K562 (cell line): ENCODE results near the gene ABCA4. TPM values are rescaled to one million over a fixed set of nuclear protein-coding genes. Genes with fewer than 3 reads are reported as not detected.
A peak's percentile ranks its signal among the peaks of the same experiment; 100 is the strongest.

Experiments
- ATF6 ChIP-seq: sonication (generic); formaldehyde crosslinking; IDR thresholded peaks from 2 replicates; pipeline ENCODE4 v1.4.0; 2020; ENCODE audit warnings: mild to moderate bottlenecking, missing genetic modification reagents
- CREB3 ChIP-seq: fragments of 450-650 bp; conservative IDR thresholded peaks from 2 replicates; pipeline ENCODE4 v1.6.1; 2016; ENCODE audit warnings: missing genetic modification characterization, low read depth, mild to moderate bottlenecking, missing compliant biosample characterization, moderate library complexity
- DACH1 ChIP-seq: fragments of 450-650 bp; IDR thresholded peaks from 2 replicates; pipeline ENCODE4 v1.6.1; 2018; ENCODE audit not compliant: partially characterized antibody
- ESRRA ChIP-seq: fragments of 450-650 bp; IDR thresholded peaks from 2 replicates; pipeline ENCODE4 v1.6.1; 2014; ENCODE audit warnings: low read depth, mild to moderate bottlenecking, moderate library complexity, borderline replicate concordance
- ETV5 ChIP-seq: sonication (generic); formaldehyde crosslinking; IDR thresholded peaks from 2 replicates; pipeline ENCODE4 v1.4.0; 2020; ENCODE audit warnings: low read depth, mild to moderate bottlenecking, missing genetic modification reagents
- GATAD2B ChIP-seq: fragments of 450-650 bp; IDR thresholded peaks from 2 replicates; pipeline ENCODE4 v1.6.1; 2017; ENCODE audit warnings: mild to moderate bottlenecking, borderline replicate concordance
- GTF2E2 ChIP-seq: fragments of 200-800 bp; sonication (Bioruptor generic); IDR thresholded peaks from 2 replicates; pipeline ENCODE4 v1.6.1; 2016; ENCODE audit warnings: missing genetic modification characterization, missing compliant biosample characterization
- HMGN3 ChIP-seq: IDR thresholded peaks from 2 replicates; pipeline ENCODE4 v1.6.1; 2011; ENCODE audit warnings: borderline replicate concordance, low read depth, mild to moderate bottlenecking, mixed read lengths, low read length; ENCODE audit not compliant: insufficient read length; ENCODE audit errors: extremely low read depth
- ILK ChIP-seq: fragments of 450-650 bp; IDR thresholded peaks from 2 replicates; pipeline ENCODE4 v1.6.1; 2016; ENCODE audit warnings: missing genetic modification characterization, low read depth, mild to moderate bottlenecking, missing compliant biosample characterization, moderate library complexity, borderline replicate concordance
- KAT2B ChIP-seq: IDR thresholded peaks from one replicate; pipeline ENCODE4 v1.6.1; 2012; ENCODE audit warnings: low read depth, mild to moderate bottlenecking, control low read depth, inconsistent platforms, low read length, moderate library complexity
- KDM5B ChIP-seq: fragments of 200-600 bp; sonication (generic); IDR thresholded peaks from 2 replicates; pipeline ENCODE4 v1.6.1; 2012; ENCODE audit warnings: low read depth, mild to moderate bottlenecking, moderate library complexity, low read length, control low read depth, inconsistent platforms; ENCODE audit not compliant: insufficient replicate concordance
- MAFF ChIP-seq: IDR thresholded peaks from 2 replicates; pipeline ENCODE4 v1.6.1; 2012; ENCODE audit warnings: low read length, improper control_type of control experiment
- MED1 ChIP-seq: sonication (generic); formaldehyde crosslinking; IDR thresholded peaks from 2 replicates; pipeline ENCODE4 v1.8.1; 2023; ENCODE audit warnings: missing genetic modification reagents, borderline replicate concordance
- NRF1 ChIP-seq, 2 experiments: fragments of 450-650 bp; IDR thresholded peaks in 1 of 2; conservative IDR thresholded peaks in 1 of 2; 2 replicates each; pipeline ENCODE4 v1.6.1; 2014; ENCODE audit warnings: mild to moderate bottlenecking in 2 of 2
- RBM17 ChIP-seq: fragments of 200-400 bp; formaldehyde crosslinking; IDR thresholded peaks from 2 replicates; pipeline ENCODE4 v1.6.1; 2017; ENCODE audit warnings: low read depth, mild to moderate bottlenecking, low read length, borderline replicate concordance
- SNIP1 ChIP-seq: fragments of 450-650 bp; IDR thresholded peaks from 2 replicates; pipeline ENCODE4 v1.7.1; 2017; ENCODE audit warnings: low read depth, mild to moderate bottlenecking
- SREBF2 ChIP-seq: sonication (generic); formaldehyde crosslinking; IDR thresholded peaks from 2 replicates; pipeline ENCODE4 v1.4.0; 2020; ENCODE audit warnings: mild to moderate bottlenecking, missing genetic modification reagents
- TCF3 ChIP-seq: sonication (generic); formaldehyde crosslinking; IDR thresholded peaks from 2 replicates; pipeline ENCODE4 v1.4.0; 2020; ENCODE audit warnings: mild to moderate bottlenecking, missing genetic modification reagents
- TOE1 ChIP-seq, 2 experiments: fragments of 450-650 bp in 1 of 2; sonication (generic) in 1 of 2; formaldehyde crosslinking in 1 of 2; IDR thresholded peaks; 2 replicates each; pipeline versions ENCODE4 v1.7.1 to v1.8.0; 2016 to 2022; ENCODE audit warnings: borderline replicate concordance in 2 of 2, mild to moderate bottlenecking in 2 of 2, antibody characterized with exemption in 1 of 2, inconsistent platforms in 1 of 2, low read depth in 1 of 2, missing genetic modification reagents in 1 of 2, moderate library complexity in 1 of 2
- ZBED1 ChIP-seq: IDR thresholded peaks from 2 replicates; pipeline ENCODE4 v1.6.1; 2014
- ZNF280A ChIP-seq: fragments of 450-650 bp; IDR thresholded peaks from 2 replicates; pipeline ENCODE4 v1.6.1; 2018; ENCODE audit warnings: mild to moderate bottlenecking, low read depth; ENCODE audit not compliant: partially characterized antibody
- ZNF655 ChIP-seq: fragments of 250-450 bp; sonication (Bioruptor Pico); IDR thresholded peaks from 2 replicates; pipeline ENCODE4 v1.5.0; 2021
- ZNF830 ChIP-seq: fragments of 250-450 bp; sonication (Bioruptor Pico); IDR thresholded peaks from 2 replicates; pipeline ENCODE4 v1.5.0; 2021; ENCODE audit warnings: mild to moderate bottlenecking
- polyA plus RNA-seq, 8 experiments: library from polyadenylated mRNA; depleted of rRNA in 4 of 8; stranded (reverse) in 5 of 8; unstranded in 3 of 8; fragments of >200 nt; fragmentation: Nextera tagmentation in 2 of 8; fragmentation: Illumina TruSeq in 1 of 8; extraction: Ambion mirVana in 2 of 8; extraction: Trizol in 1 of 8; gene quantifications; 2 replicates each; pipeline versions ENCODE4 v1.2.1 to v1.2.3, GENCODE V29; 2011 to 2014; ENCODE audit warnings: inconsistent platforms in 1 of 8, missing spikeins in 1 of 8
- total RNA-seq, 7 experiments: library from RNA; depleted of rRNA in 6 of 7; stranded (reverse); fragments of >200 nt in 6 of 7; fragmentation: Illumina TruSeq in 2 of 7; extraction: Trizol in 2 of 7; gene quantifications; 2 replicates each; pipeline versions ENCODE4 v1.2.1 to v1.2.3, GENCODE V29; 2011 to 2021; ENCODE audit warnings: low replicate concordance in 1 of 7

The ABCA4 gene
- total and polyA plus RNA-seq, 9 of the 15 experiments (the other 6 are each of a cell fraction or from before 2014, with no cell fraction given) = 0.01 to 0.04 TPM; not detected in 7

- TF ChIP-seq ETV5 (no peak), CREB3 (tag) (no peak), ATF6 (CRISPR knock-in tag) (no peak), ESRRA (no peak), MED1 (no peak), KDM5B (no peak), ILK (tag) (no peak), NRF1 (conservative IDR thresholded peaks at IDR 0.05 in 1 of 2, IDR thresholded peaks at IDR 0.05 in 1 of 2) (peak in 1 of 2 experiments; percentile 28; a peak in 1 of 4 replicates), DACH1 (no peak), ZNF280A (no peak), GTF2E2 (tag) (no peak), KAT2B (no peak), ZBED1 (no peak), SNIP1 (no peak), MAFF (no peak), HMGN3 (no peak), GATAD2B (0 out of 2 replicates have a peak, but pooled peaks have one; percentile 28), TOE1 (IDR thresholded peaks at IDR 0.05; ENCODE audit: borderline replicate concordance) (peak; percentile 82; the same call in 1 of the 2 replicates), TOE1 (CRISPR knock-in tag; IDR thresholded peaks at IDR 0.05; ENCODE audit: borderline replicate concordance, low read depth) (no peak), TCF3 (CRISPR knock-in tag) (no peak), ZNF830 (CRISPR knock-in tag) (no peak), RBM17 (no peak), ZNF655 (CRISPR knock-in tag) (no peak), SREBF2 (no peak)
These were observed 75.4 kb downstream of the ABCA4 start (continued) for GRCh38 chr1:94045465-94046056.
